Measurements from ENCODE around the gene ETNK1. TPM values are rescaled to one million over a fixed set of nuclear protein-coding genes. Genes with fewer than 3 reads are reported as not detected.

The ETNK1 gene
- polyA plus RNA-seq, 1 experiment = 22.8 TPM

- ChIA-PET POLR2A (no interaction called here), CTCF (no interaction called here)
- Histone ChIP-seq H3K9me3 (ENCODE audit: control insufficient read depth, insufficient read depth, low read length) (no peaks in the 10 kb centered on the region), H3K4me3 (ENCODE audit: low read depth, low read length) (no peak overlapping the region), H3K27ac (ENCODE audit: low read depth, low read length) (no peak overlapping the region), H3K27me3 (ENCODE audit: control insufficient read depth, insufficient read depth, low read length) (no peaks in the 10 kb centered on the region)
- no peak for DNase-seq (ENCODE audit: low read depth, low spot score)
- no peak for TF ChIP-seq CTCF (IDR thresholded peaks at IDR 0.05; ENCODE audit: low read depth, low read length)
These were observed 23.7 kb downstream of the ETNK1 start for GRCh38 chr12:22648668-22649067.

- no peaks in the 10 kb centered on the region for H3K9me3 ChIP-seq (ENCODE audit: control insufficient read depth, insufficient read depth, low read length)
- H3K27me3 ChIP-seq (ENCODE audit: control insufficient read depth, insufficient read depth, low read length) = no peaks in the 10 kb centered on the region
- CTCF ChIA-PET = interaction anchor here (1.6 kb wide), 1 partner anchor 18 kb away, joined by 11 read pairs; no protein-coding TSS in a partner anchor
- H3K4me3 ChIP-seq (ENCODE audit: low read depth, low read length) = no peak overlapping the region
- DNase-seq (ENCODE audit: low read depth, low spot score) = no peak
- POLR2A ChIA-PET = no interaction called here
- no peak overlapping the region for H3K27ac ChIP-seq (ENCODE audit: low read depth, low read length)
- TF ChIP-seq CTCF (IDR thresholded peaks at IDR 0.05; ENCODE audit: low read depth, low read length) = no peak
These were observed 28.1 kb downstream of the ETNK1 start for GRCh38 chr12:22653075-22653474.

GRCh38 chr12:22653791-22654190 is 28.8 kb downstream of the ETNK1 start:
- Histone ChIP-seq H3K4me3 (ENCODE audit: low read depth, low read length) (no peak overlapping the region), H3K9me3 (ENCODE audit: control insufficient read depth, insufficient read depth, low read length) (no peaks in the 10 kb centered on the region), H3K27ac (ENCODE audit: low read depth, low read length) (no peak overlapping the region), H3K27me3 (ENCODE audit: control insufficient read depth, insufficient read depth, low read length) (no peaks in the 10 kb centered on the region)
- ChIA-PET CTCF (interaction anchor here (0.6 to 1.6 kb wide), 3 partner anchors 17 to 571 kb away, joined by 6 to 14 read pairs (median 11); no protein-coding TSS in a partner anchor), POLR2A (no interaction called here)
- DNase-seq (ENCODE audit: low read depth, low spot score) = no peak
- no peak for TF ChIP-seq CTCF (IDR thresholded peaks at IDR 0.05; ENCODE audit: low read depth, low read length)

- no peak overlapping the region for H3K27ac ChIP-seq (ENCODE audit: low read depth, low read length)
- H3K27me3 ChIP-seq (ENCODE audit: control insufficient read depth, insufficient read depth, low read length) = no peaks in the 10 kb centered on the region
- H3K4me3 ChIP-seq (ENCODE audit: low read depth, low read length) = no peak overlapping the region
- ChIA-PET CTCF (interaction anchor here (2.4 kb wide), 1 partner anchor 15 kb away, joined by 8 read pairs; no protein-coding TSS in a partner anchor), POLR2A (no interaction called here)
- no peak for DNase-seq (ENCODE audit: low read depth, low spot score)
- TF ChIP-seq CTCF (IDR thresholded peaks at IDR 0.05; ENCODE audit: low read depth, low read length) = no peak
- no peaks in the 10 kb centered on the region for H3K9me3 ChIP-seq (ENCODE audit: control insufficient read depth, insufficient read depth, low read length)
These were observed 31.4 kb downstream of the ETNK1 start for GRCh38 chr12:22656376-22656775.

GRCh38 chr12:22656831-22657230 is 31.9 kb downstream of the ETNK1 start:
- no peak for DNase-seq (ENCODE audit: low read depth, low spot score)
- ChIA-PET POLR2A (no interaction called here), CTCF (interaction anchor here (2.4 kb wide), 1 partner anchor 14 kb away, joined by 8 read pairs; no protein-coding TSS in a partner anchor)
- no peaks in the 10 kb centered on the region for H3K27me3 ChIP-seq (ENCODE audit: control insufficient read depth, insufficient read depth, low read length)
- H3K4me3 ChIP-seq (ENCODE audit: low read depth, low read length) = no peak overlapping the region
- H3K27ac ChIP-seq (ENCODE audit: low read depth, low read length) = no peak overlapping the region
- no peaks in the 10 kb centered on the region for H3K9me3 ChIP-seq (ENCODE audit: control insufficient read depth, insufficient read depth, low read length)
- TF ChIP-seq CTCF (IDR thresholded peaks at IDR 0.05; ENCODE audit: low read depth, low read length) = no peak

Measured in AG04450 (cell line).